ENCODE measurements around the gene RDX.

The RDX gene

GRCh38 chr11:110172468-110173065 lies 123.8 kb downstream of the RDX start:
- no peak for DNase-seq (ENCODE audit: low read depth, low spot score)

DNA sequence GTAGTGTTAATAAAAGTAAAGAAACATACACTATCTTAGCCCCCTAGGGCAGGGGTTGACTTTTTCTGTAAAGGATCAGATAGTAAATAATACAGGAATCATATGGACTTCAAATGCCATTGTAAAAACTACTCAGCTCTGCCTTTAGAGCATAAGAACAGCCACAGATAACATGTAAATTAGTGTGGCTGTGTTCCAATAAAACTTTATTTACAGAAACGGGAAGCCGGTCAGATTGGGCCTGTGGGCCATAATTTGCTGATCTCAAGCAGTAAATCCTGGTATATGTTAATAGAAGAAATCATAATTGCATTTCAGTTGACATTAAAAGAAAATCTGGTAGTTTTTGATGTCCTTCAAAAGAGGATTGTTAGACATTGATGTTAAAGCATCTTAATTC lies 126.7 kb downstream of the RDX start:
- no peak for DNase-seq (ENCODE audit: low read depth, low spot score)

GRCh38 chr11:110168033-110168803 lies 128.2 kb downstream of the RDX start:
- DNase-seq (ENCODE audit: low read depth, low spot score): no peak

GRCh38 chr11:110165039-110165925 lies 131.1 kb downstream of the RDX start:
- no peak for DNase-seq (ENCODE audit: low read depth, low spot score)

DNA sequence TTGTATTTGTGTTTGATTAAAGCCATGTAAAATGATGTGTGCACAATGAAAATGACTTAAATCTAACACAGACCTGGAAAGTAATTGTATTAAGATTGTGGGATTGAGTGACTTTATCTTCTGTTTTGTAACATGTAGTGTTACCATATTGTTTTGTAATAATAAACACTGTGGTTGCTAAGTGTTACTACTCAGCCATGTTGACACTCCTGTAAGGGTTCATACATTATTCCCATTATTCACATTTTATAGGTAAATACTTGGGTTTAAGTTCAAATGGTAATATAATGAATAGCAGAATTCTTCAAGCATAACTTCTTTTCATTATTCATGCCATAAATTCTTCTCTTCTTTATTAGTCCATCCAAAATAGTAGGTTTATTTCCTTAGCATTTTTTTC lies 134.2 kb downstream of the RDX start:
- no peak for DNase-seq (ENCODE audit: low read depth, low spot score)

DNA sequence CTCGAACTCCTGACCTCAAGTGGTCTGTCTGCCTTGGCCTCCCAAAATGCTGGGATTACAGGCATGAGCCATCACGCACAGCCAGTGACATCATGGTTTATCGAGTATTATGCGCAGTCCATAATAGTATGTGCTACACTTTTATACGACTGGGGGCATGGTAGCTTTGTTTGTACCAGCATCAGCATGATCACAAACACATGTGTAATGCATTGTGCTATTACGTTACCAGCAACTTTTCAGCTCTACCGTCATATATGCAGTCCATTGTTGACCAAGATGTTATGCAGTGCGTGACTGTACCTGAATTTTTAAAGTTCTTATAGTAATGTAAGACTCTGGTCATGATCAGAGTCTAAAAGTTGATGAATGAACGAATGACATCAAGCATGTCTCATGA lies 135.4 kb downstream of the RDX start:
- no peak for DNase-seq (ENCODE audit: low read depth, low spot score)

DNA sequence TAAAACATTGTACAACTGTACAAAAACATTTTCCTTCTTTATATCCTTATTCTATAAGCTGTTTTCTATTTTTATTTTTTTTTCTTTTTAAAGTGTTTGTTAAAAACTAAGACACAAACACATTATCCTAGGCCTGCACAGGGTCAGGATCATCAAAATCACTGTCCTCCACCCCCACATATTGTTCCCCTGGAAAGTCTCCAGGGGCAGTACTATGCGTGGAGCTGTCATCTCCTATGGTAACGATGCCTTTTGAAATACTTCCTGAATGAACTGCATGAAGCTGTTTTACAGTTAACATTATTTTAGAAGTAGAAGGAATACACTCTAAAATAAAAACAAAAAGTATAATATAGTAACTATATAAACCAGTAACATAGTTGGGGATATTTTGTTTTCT lies 136.0 kb downstream of the RDX start:
- DNase-seq (ENCODE audit: low read depth, low spot score): no peak

GRCh38 chr11:110160016-110160415 lies 136.4 kb downstream of the RDX start:
- no peak for DNase-seq (ENCODE audit: low read depth, low spot score)

DNA sequence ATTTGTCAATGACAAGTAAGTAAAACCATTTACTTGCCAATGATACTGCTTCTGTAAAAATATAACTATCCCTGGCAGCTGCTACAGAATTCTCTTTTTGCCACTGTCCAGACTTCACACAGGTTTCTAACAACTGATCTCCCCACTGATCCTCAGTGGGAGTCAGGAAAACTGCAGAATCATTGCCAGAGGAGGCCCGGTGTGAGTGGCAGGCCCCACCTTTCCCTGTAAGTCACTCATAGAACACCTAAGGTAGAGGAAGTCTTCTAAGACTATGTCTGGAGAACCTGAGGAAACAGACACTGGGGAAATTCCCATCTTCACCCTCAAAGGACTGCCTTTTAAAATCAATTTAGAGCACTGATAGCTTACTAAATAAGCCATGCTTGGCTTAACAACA lies 136.9 kb downstream of the RDX start:
- DNase-seq (ENCODE audit: low read depth, low spot score): no peak

GRCh38 chr11:110158317-110159200 lies 137.9 kb downstream of the RDX start:
- DNase-seq (ENCODE audit: low read depth, low spot score): no peak

DNA sequence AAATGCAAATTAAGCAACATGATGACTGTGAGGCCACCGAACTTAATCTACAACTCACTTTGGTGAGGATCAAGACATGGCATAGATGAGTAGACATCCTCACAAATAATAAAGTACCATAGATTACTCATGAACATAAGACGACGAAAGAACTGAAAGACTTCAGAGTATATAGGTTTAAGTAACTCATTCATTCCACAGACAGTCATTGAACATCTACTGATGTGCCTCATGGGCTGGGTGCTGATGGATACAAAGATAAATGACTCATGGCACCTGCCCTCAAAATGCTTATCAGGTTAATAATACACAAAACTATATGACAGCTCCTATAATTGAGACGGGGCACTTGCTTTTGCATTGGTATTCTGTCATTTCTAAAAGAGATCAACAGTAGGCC lies 139.9 kb downstream of the RDX start:
- no peak for DNase-seq (ENCODE audit: low read depth, low spot score)

GRCh38 chr11:110153474-110153873 lies 142.9 kb downstream of the RDX start:
- no peak for DNase-seq (ENCODE audit: low read depth, low spot score)

DNA sequence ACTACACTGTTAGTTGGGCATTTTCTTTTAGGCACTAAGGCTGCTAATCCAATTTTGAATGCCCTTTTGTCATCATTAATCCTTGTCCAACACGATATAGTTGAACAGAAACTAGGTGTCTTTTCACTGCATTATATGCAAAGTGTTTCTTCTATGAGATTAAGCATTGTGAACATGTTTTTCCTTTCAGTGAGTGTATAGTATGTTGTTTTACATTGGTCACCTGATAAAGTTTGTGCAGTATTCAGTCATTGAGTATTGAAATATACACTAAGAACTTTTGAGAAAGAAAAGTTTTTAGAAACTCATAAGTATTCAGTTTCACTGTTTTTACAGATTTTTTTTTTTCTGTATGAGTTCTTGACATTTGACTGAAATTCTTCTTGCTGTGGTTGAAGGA lies 144.2 kb downstream of the RDX start:
- DNase-seq (ENCODE audit: low read depth, low spot score): no peak

DNA sequence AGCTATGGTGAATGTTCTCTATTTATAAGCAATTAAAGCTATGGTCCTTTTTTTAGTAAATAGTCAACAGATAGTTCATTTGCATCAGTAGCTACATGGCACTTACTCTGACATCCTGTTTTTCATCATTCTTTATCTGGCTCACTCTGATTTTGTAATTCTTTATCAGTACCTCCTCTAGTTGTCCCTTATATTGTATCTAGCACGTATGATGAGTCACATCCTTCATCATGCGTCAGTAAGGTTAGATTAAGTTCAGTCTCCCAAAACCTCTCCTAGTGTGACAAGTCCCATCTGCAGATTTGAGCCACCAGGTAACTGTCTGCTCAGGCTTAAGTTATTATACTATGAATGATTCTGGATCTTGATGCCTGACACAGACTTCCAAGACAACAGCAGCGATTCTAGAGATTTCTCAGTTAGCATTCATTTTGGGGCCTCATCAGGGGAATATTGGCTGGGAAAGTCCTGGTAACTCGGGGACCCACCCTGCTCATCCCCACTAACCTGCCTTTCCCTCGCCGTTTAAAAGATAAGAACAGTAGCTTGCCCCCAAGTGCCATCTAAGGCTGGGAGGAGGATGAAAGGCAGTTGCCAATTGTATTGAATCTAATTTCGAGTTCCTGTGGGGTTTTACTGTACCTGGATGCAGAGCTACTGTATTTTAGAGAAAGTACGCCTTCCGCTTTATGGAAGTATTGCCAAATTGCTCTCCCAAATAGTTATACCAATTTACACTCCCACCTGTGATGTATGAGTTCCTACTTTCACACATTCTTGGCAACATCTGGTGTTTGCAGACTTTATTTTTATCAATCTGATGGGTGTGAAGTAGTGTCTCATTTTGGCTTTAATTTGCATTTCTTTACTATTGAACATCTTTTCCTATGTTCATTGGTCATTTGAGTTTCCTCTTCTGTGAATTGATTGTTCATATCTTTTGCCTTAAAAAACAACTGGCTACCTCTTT lies 147.4 kb downstream of the RDX start:
- no peak for DNase-seq (ENCODE audit: low read depth, low spot score)

GRCh38 chr11:110147962-110148709 lies 148.3 kb downstream of the RDX start:
- DNase-seq (ENCODE audit: low read depth, low spot score): no peak

DNA sequence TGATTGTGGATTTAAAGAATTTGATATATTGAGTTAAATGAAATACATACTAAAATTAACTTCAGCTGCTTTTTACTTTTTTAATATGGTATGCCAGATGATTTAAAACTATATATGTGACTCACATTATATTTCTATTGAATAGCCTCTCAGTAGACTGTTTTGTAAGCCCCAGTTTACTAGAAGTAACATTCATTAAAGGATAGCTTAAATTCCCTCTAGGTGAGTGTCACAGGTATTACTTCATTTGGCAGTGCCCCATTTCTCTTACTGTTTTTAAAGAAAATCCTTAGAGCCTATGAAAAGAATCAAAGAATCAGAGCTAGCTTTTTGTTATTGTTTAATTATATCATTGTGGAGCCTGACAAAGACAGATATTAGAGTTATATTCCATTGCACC lies 154.6 kb downstream of the RDX start:
- no peak for DNase-seq (ENCODE audit: low read depth, low spot score)

DNA sequence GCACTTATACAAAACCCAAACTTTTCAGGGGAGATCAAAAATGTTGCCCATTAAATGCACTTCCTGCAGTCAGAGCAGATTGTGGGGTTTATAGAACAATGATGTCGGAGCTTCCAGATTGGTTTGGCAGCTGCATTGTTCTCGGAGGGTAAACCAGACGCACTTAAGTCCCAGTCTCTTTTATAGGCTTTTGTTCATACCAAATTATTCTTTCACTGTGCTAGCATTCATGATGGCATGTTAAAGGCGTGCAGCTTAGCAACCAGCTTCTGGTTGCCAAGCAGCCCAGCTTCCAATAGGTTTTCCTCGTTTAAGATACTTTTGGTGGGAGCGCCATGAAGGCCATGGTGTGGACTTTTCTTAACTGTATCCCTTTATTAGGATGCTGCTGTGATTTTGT lies 162.3 kb downstream of the RDX start:
- DNase-seq (ENCODE audit: low read depth, low spot score): no peak

DNA sequence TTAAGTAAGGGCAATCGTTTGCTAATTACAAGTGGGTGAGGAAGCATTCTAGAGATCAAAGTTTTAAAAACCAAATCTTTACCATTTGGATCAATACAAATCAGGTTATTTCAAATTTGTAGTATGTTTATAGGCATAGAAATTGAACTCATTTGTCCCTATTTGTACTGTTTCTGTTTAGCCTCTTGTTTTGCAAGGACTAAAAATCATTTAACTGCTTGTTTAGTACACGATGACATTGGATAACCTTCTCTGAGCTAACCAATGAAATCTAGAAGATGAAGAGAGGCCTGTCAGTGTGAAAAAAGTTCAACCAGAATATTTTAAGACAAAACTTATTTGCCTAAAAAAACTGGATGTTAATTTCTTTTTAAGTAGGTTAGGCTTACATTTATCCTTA lies 163.3 kb downstream of the RDX start:
- DNase-seq (ENCODE audit: low read depth, low spot score): no peak

- DNase-seq (ENCODE audit: low read depth, low spot score): no peak
These were observed 164.9 kb downstream of the RDX start for GRCh38 chr11:110131386-110132123.
